ENCODE data around the gene HNRNPH3. TPM values are rescaled to one million over a fixed set of nuclear protein-coding genes. Genes with fewer than 3 reads are reported as not detected.
A peak's percentile ranks its signal among the peaks of the same experiment; 100 is the strongest.
"Not testable (repeated sequence)": the region's sequence is repeated elsewhere in the genome, so short reads cannot be mapped to it uniquely, and the experiment has no call there.

Gene HNRNPH3
- total RNA-seq, 2 experiments from 2014 or later, result 126 to 157 TPM

- CTCF ChIA-PET, result interaction anchor here (0.6 to 1.4 kb wide), 7 partner anchors 9 to 515 kb away, joined by 3 to 6 read pairs (median 3); no protein-coding TSS in a partner anchor
- no peaks in the 10 kb centered on the region for H3K36me3 Mint-ChIP-seq (ENCODE audit: low read depth)
- intact Hi-C loops (cut with DNase I, micrococcal nuclease), result loop anchor here (2.0 to 10.0 kb wide), 3 partner anchors 89 to 609 kb away; partner anchors contain the start of gene CTNNA3 (in 1 of the 2)
- ATAC-seq (no peak), DNase-seq (no peak)
- POLR2A ChIA-PET, result no interaction called here
- H3K27me3 Mint-ChIP-seq, result no peaks in the 10 kb centered on the region
- no peak overlapping the region for H3K27ac Mint-ChIP-seq
- H3K9me3 Mint-ChIP-seq (ENCODE audit: low read depth), result no peaks in the 10 kb centered on the region
- no peaks in the 10 kb centered on the region for H3K4me1 Mint-ChIP-seq
- H3K4me3 Mint-ChIP-seq, result no peak overlapping the region
Measured at GRCh38 chr10:68303849-68304412, 27.9 kb upstream of the HNRNPH3 start.

DNA sequence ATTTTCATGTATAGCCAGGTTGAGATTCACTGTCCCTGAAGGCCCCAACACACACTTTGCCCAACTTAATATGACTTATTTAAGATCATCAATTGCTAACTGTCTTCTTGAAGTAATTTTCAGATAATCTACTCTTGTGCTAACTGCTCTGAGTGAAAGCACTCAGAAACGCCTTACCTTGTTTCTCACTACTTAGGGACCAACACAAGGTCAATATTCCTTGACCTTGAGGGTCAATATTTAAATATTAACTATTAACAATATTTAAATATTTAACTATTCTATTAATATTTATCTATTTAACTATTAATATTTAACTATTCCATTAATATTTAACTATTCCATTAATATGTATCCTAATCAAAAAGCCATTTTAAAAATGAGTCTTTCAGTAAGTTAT is 26.0 kb upstream of the HNRNPH3 start:
- no peaks in the 10 kb centered on the region for H3K9me3 Mint-ChIP-seq (ENCODE audit: low read depth)
- ATAC-seq (no peak), DNase-seq (no peak)
- ChIA-PET CTCF (interaction anchor here (0.6 to 1.3 kb wide), 2 partner anchors 93 to 450 kb away, joined by 3 to 4 read pairs; no protein-coding TSS in a partner anchor), POLR2A (no interaction called here)
- no peak overlapping the region for H3K4me3 Mint-ChIP-seq
- no peak overlapping the region for H3K27ac Mint-ChIP-seq
- no peaks in the 10 kb centered on the region for H3K4me1 Mint-ChIP-seq
- no peaks in the 10 kb centered on the region for H3K36me3 Mint-ChIP-seq (ENCODE audit: low read depth)
- intact Hi-C loops (cut with DNase I, micrococcal nuclease), result loop anchor here in 1 of 2 experiments (10.0 kb wide), 1 partner anchor 611 kb away; the partner anchor contains the start of gene CTNNA3
- no peaks in the 10 kb centered on the region for H3K27me3 Mint-ChIP-seq

- no peak overlapping the region for H3K4me3 Mint-ChIP-seq
Measured at GRCh38 chr10:68310531-68310930, 21.3 kb upstream of the HNRNPH3 start.

GRCh38 chr10:68314930-68315329 is 16.9 kb upstream of the HNRNPH3 start:
- DNase-seq; intact Hi-C loops (cut with DNase I, micrococcal nuclease); H3K36me3 Mint-ChIP-seq (ENCODE audit: low read depth); H3K27me3 Mint-ChIP-seq; H3K4me3 Mint-ChIP-seq; POLR2A ChIA-PET; H3K4me1 Mint-ChIP-seq; H3K27ac Mint-ChIP-seq; ATAC-seq: not testable (repeated sequence)
- H3K9me3 Mint-ChIP-seq (ENCODE audit: low read depth), result peaks cover 12% of the 10 kb centered on the region
- CTCF ChIA-PET, result interaction anchor here (0.6 to 1.9 kb wide), 5 partner anchors 11 to 529 kb away, joined by 3 to 9 read pairs (median 5); no protein-coding TSS in a partner anchor

More at GRCh38 chr10:68310531-68310930, 21.3 kb upstream of the HNRNPH3 start:
- peaks cover 8% of the 10 kb centered on the region for H3K4me1 Mint-ChIP-seq
- intact Hi-C loops (cut with DNase I, micrococcal nuclease), result no loop called here
- DNase-seq, result no peak
- H3K36me3 Mint-ChIP-seq (ENCODE audit: low read depth), result peaks cover 1% of the 10 kb centered on the region
- no peaks in the 10 kb centered on the region for H3K27me3 Mint-ChIP-seq
- ChIA-PET POLR2A (no interaction called here), CTCF (interaction anchor here (1.1 to 1.8 kb wide), 2 partner anchors 9 to 98 kb away, joined by 3 to 5 read pairs; no protein-coding TSS in a partner anchor)
- ATAC-seq, result no peak
- no peaks in the 10 kb centered on the region for H3K9me3 Mint-ChIP-seq (ENCODE audit: low read depth)
- no peak overlapping the region for H3K27ac Mint-ChIP-seq

- ChIA-PET POLR2A (no interaction called here), CTCF (interaction anchor here (0.9 kb wide), 1 partner anchor 103 kb away, joined by 3 read pairs; no protein-coding TSS in a partner anchor)
- no peak overlapping the region for H3K4me3 Mint-ChIP-seq
- peaks cover 6% of the 10 kb centered on the region for H3K36me3 Mint-ChIP-seq (ENCODE audit: low read depth)
- no peak for DNase-seq
- peaks cover 12% of the 10 kb centered on the region for H3K9me3 Mint-ChIP-seq (ENCODE audit: low read depth)
- peaks cover 8% of the 10 kb centered on the region for H3K4me1 Mint-ChIP-seq
- intact Hi-C loops (cut with DNase I, micrococcal nuclease), result no loop called here
- no peaks in the 10 kb centered on the region for H3K27me3 Mint-ChIP-seq
- no peak overlapping the region for H3K27ac Mint-ChIP-seq
- ATAC-seq, result no peak
Measured at GRCh38 chr10:68315582-68315981, 16.3 kb upstream of the HNRNPH3 start.

- ChIA-PET POLR2A (interaction anchor here (0.7 kb wide), 1 partner anchor 482 kb away, joined by 4 read pairs; no protein-coding TSS in a partner anchor), CTCF (no interaction called here)
- Mint-ChIP-seq H3K27ac (no peak overlapping the region), H3K4me3 (no peak overlapping the region), H3K27me3 (no peaks in the 10 kb centered on the region), H3K36me3 (ENCODE audit: low read depth) (peaks cover 6% of the 10 kb centered on the region), H3K9me3 (ENCODE audit: low read depth) (peaks cover 12% of the 10 kb centered on the region), H3K4me1 (peaks cover 8% of the 10 kb centered on the region)
- DNase-seq (no peak), ATAC-seq (no peak)
- intact Hi-C loops (cut with DNase I, micrococcal nuclease), result no loop called here
Measured at GRCh38 chr10:68318331-68319059, 13.4 kb upstream of the HNRNPH3 start.

- H3K27ac Mint-ChIP-seq; POLR2A ChIA-PET; H3K36me3 Mint-ChIP-seq (ENCODE audit: low read depth); H3K4me1 Mint-ChIP-seq; intact Hi-C loops (cut with DNase I, micrococcal nuclease); H3K9me3 Mint-ChIP-seq (ENCODE audit: low read depth); H3K4me3 Mint-ChIP-seq; CTCF ChIA-PET; ATAC-seq; DNase-seq; H3K27me3 Mint-ChIP-seq: not testable (repeated sequence)
Measured at GRCh38 chr10:68324396-68324795, 7.5 kb upstream of the HNRNPH3 start.

GRCh38 chr10:68327889-68328786 is 3.7 kb upstream of the HNRNPH3 start:
- peaks cover 9% of the 10 kb centered on the region for H3K36me3 Mint-ChIP-seq (ENCODE audit: low read depth)
- ATAC-seq, result no peak
- POLR2A ChIA-PET, result no interaction called here

GRCh38 chr10:68329506-68329861 is 2.4 kb upstream of the HNRNPH3 start:
- ATAC-seq, result no peak
- no peaks in the 10 kb centered on the region for H3K9me3 Mint-ChIP-seq (ENCODE audit: low read depth)
- ChIA-PET POLR2A (interaction anchor here (0.6 kb wide), 1 partner anchor 320 kb away, joined by 14 read pairs; no protein-coding TSS in a partner anchor), CTCF (no interaction called here)
- peaks cover 26% of the 10 kb centered on the region for H3K4me1 Mint-ChIP-seq
- H3K36me3 Mint-ChIP-seq (ENCODE audit: low read depth), result peaks cover 22% of the 10 kb centered on the region
- intact Hi-C loops (cut with DNase I, micrococcal nuclease), result no loop called here
- no peak for DNase-seq
- H3K27ac Mint-ChIP-seq, result peak overlapping the region; percentile 22
- H3K4me3 Mint-ChIP-seq, result no peak overlapping the region
- no peaks in the 10 kb centered on the region for H3K27me3 Mint-ChIP-seq

More at GRCh38 chr10:68327889-68328786, 3.7 kb upstream of the HNRNPH3 start:
- H3K27ac Mint-ChIP-seq, result peak overlapping the region; percentile 70
- H3K4me1 Mint-ChIP-seq, result peaks cover 23% of the 10 kb centered on the region
- no peak for DNase-seq
- H3K4me3 Mint-ChIP-seq, result peak overlapping the region; percentile 34
- H3K27me3 Mint-ChIP-seq, result no peaks in the 10 kb centered on the region
- H3K9me3 Mint-ChIP-seq (ENCODE audit: low read depth), result no peaks in the 10 kb centered on the region
- intact Hi-C loops (cut with DNase I, micrococcal nuclease), result no loop called here
- CTCF ChIA-PET, result interaction anchor here (0.5 kb wide), 1 partner anchor 29 kb away, joined by 3 read pairs; no protein-coding TSS in a partner anchor

DNA sequence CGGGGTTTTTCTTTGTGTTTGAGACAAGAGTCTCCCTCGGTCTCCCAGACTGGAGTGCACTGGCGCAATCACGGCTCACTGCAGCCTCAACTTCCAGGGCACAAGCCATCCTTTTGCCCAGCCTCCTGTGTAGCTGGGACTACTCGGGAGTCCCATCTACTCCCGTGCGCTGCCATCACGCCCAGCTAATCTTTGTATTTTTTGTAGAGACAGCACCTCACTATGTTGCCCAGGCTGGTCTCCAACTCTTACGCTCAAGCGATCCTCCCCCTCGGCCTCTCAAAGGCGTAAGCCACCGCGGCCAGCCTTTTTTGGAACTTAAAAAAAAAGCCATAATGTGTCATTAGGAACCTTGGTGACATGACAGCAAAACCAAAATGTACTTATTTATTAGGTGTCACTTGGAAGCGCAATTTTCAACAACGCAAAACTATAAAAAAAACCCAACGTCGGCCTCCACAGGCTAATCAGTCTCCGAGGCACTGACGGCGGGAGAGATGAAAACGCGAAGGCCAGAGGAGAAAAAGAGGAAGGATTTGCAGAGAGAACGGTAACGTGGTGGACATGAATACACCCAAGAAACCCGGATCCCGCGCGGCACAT is 911 bp upstream of the HNRNPH3 start:
- ChIA-PET POLR2A (interaction anchor here (0.5 to 2.4 kb wide), 4 partner anchors 17 to 734 kb away, joined by 3 to 29 read pairs (median 6); no protein-coding TSS in a partner anchor), CTCF (no interaction called here)
- ATAC-seq (no peak), DNase-seq (peak; percentile 46)
- Mint-ChIP-seq H3K36me3 (ENCODE audit: low read depth) (peaks cover 33% of the 10 kb centered on the region), H3K4me1 (peaks cover 35% of the 10 kb centered on the region), H3K27me3 (no peaks in the 10 kb centered on the region), H3K4me3 (peak overlapping the region; percentile 97), H3K9me3 (ENCODE audit: low read depth) (no peaks in the 10 kb centered on the region), H3K27ac (peak overlapping the region; percentile 100)
- intact Hi-C loops (cut with DNase I, micrococcal nuclease), result loop anchor here (1.0 to 10.0 kb wide), 11 partner anchors 76 to 793 kb away; partner anchors contain the start of genes DDX50 (in 2 of the 2), CCAR1 (in 1 of the 2), HERC4 (in 1 of the 2) and RUFY2 (in 1 of the 2)
